Measurements from ENCODE around the gene PRC1.
"Not testable (repeated sequence)": the region's sequence is repeated elsewhere in the genome, so short reads cannot be mapped to it uniquely, and the experiment has no call there.

PRC1 gene

DNA sequence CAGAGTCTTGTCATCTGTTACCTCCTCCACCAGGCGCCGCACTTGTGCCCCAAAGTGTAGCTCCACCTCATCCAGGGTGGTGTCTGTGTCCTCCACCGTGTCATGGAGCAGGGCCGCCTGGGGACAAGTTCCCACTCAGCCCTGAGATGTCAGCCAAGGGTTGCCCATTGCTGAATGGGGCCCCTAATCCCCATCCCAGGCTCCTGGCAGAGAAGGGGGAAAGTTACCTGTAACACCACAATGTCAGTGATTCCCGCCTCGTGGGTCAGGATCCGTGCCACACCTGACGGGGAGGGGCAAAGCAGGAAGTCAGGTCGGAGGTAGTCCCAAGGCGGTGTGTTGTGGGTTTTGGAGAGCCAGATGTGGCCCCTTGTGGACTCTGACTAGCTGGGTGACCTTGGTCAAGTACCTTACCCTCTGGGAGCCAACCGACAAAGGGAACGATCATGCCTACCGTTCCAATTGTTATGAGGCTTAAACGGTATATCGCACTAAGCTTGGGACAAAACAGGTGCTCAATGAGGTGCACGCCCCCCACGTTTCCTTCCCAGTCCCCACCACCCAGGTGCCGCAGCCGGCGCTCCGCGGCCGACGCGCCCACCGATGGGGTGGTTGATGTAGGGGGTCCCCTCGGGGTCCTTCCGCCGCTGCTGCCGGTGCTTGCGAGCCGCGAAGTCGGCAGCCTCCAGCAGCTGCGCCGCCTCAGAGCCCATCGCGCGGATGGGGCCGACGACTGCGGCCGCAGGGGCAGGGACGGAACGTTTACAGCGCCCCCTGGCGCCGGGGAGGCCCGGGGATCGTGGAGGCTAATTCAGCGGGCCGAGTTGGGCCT lies 62.3 kb downstream of the PRC1 start, which contains the start of gene HDDC3:
Gene HDDC3, minus strand, starts transcription at position 722 of the 832 bp plus-strand sequence. Its CDS starts 9 bp downstream, at position 713.
- DNase-seq, result peak; percentile 91

DNA sequence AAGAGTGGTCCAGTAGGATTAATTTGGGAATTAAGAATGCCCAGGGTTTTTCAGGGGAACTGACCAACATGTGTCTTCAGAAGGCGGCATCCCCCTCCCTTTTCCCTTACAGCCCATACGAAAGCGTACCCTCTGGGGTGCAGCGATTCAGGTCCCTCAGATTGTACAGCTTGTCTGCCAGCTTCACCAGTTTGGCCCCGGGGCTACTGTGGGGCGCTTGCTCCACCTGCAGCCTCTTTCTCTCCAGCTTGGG lies 62.8 kb downstream of the PRC1 start:
- no peak for DNase-seq

DNA sequence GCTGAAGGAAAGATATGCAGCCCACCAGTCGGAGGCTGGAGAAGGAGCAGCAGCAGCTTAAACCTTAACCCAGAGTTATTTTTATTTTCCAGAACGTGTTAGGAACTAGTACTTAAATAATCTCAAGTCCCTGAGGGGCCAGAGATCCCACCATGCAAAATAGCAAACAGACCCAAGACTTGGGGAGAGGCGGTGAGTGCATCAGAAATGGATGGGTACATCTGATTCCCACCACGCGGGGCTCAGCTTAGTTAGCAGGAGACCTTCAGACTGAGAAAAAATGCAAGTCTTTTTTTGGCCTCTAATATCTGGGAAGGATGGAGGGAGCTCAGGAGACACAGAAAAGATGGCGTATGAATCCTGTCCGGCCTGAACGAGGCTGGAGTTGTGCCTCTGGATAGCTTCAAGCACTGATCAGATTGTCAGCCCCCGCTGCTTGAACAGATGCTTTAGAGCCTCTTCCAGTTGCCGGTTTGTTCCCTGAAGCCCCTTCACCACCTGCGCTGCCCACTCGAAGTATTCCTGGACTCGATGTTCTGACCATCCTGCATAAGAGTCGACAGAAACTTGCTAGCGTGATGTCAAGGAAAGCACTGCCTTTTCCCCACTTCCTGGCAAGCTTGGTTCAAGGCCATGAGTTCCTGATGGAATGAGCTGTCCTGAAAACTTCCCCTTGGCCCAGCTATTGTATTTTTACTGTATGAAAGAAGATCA lies 63.3 kb downstream of the PRC1 start:
- DNase-seq, result peak; percentile 65

DNA sequence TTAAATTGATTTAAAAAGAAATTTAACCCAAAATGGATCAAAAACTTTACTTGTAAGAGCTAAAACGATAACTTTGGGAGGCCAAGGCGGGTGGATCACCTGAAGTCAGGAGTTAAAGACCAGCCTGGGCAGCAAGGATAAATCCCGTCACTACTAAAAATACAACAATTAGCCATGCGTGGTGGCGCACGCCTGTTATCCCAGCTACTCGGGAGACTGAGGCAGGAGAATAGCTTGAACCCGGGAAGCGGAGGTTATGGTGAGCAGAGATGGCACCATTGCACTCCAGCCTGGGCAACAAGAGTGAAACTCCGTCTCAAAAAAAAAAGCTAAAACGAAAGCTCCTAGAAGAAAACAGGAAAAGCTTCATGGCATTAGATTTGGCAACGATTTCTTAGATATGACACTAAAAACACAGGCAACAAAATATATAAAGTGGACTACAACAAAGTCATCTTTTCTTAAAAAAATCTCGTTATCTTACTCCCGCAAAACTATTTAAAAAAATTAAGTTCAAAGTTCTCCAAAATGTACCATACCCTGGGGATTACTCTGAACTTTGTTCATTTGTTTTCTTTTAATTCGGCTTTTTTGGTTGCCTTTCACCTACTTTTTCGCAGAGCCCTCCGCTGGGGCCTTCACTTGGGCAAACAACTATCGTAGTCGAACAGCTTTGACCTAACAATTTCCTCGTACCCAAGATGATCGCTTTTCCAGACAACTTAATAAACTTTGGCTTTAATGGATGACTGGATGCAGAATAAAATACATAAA lies 64.9 kb downstream of the PRC1 start:
- DNase-seq, result no peak

DNA sequence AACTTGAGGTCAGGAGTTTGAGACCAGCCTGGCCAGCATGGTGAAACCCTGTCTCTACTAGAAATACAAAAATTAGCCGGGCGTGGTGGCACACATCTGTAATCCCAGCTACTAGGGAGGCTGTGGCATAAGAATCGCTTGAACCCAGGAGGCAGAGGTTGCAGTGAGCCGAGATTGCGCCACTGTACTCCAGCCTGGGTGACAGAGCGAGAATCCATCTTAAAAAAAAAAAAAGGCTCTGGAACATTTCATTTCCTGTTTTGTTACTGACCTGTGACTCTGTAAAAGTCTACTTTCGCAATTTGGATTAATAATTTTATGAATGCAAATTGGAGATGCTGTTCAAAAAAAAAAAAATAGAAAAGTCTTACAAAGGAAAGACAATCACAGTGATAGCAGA lies 66.2 kb downstream of the PRC1 start:
- DNase-seq, result not testable (repeated sequence)

DNA sequence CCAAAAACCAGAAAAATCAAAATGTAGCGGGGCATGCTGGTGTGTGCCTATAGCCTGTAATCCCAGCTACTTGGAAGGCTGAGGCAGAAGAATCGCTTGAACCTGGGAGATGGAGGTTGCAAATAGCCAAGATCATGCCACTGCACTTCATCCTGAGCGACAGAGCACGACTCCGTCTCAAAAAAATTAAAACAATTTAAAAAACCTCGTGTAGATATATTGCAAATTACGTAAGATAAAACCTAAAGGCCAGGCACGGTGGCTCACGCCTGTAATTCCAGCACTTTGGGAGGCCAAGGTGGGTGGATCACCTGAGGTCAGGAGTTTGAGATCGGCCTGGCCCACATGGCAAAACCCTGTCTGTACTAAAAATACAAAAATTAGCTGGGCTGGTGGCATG lies 67.6 kb downstream of the PRC1 start:
- not testable (repeated sequence) for DNase-seq

DNA sequence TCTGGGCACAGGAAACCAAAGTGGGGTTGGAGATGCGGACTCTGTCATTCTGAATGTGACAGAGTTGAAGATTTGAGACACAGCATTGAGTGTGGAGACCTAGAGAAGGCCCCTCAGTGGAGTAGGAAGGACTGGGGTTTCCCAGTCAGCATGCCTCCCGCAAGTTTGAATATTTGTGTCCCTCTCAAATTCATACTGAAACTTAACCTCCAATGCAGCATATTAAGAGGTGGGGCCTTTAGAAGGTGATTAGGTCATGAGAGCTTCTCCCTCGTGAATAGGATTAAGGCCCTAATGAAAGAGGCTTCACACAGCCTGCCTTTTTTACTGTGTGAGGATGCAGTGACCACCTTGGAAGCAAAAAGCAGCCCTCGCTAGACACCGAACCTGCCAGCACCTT lies 70.0 kb downstream of the PRC1 start:
- no peak for DNase-seq

DNA sequence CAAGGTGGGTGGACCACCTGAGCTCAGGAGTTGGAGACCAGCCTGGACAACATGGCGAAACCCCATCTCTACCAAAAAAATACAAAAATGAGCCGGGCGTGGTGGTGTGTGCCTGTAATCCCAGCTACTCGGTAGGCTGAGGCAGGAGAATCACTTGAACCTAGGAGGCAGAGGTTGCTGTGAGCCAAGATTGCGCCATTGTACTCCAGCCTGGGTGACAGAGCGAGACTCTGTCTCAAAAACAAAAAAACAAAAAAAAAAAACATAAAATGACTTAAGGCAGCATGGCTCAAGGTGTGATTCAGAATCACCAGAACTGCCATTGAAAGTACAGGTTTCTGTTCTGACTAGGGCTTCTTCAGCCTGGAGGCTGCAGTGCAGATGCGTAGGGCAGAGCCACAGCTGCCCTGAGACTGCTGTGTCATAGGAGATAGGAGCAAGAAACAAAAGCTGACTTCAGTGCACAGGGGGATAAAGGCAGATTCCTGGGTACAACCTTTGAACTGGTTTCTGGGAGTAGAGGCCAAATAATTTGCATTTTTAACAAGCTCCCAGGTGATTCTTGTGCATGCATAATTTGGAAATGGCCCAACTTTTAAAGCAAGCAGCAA lies 71.5 kb downstream of the PRC1 start:
- DNase-seq, result not testable (repeated sequence)

DNA sequence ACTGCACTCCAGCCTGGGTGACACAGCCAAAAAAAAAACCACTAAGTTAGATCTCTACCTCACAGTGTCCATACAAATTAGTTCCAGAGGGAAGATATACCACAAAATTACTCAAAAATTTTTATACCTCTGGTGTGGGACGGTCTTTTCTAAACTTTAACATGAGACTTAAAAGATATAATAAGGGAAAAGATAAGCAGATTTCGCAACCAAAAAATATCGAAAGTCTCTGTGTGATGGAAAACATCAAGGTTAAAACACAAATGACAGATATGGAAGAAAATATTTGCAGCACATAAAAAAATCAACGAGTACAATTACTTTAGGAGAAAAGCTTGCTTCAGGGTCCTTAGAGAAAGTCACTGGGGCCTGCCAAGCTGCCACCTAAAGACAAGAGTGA lies 72.4 kb downstream of the PRC1 start:
- no peak for DNase-seq

DNA sequence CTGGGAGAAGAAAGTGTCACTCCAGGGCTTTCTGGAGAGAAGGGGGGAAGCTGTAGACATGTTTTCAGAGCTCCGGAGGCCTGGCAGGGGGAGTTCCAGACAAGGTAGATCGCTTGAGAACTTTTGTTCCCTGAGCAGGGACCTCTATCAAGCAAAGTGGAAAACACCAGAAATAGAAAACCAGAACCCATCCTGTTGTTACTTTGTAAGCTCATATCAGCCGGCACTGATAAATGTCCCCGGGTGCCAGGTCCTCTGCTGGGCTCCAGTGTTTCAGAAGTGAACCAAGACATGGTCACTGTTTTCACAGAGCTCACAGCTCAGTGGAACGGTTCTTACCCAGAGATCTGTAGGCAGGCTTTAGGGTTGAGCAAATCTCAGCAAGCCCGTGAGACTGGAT lies 75.5 kb downstream of the PRC1 start:
- no peak for DNase-seq

DNA sequence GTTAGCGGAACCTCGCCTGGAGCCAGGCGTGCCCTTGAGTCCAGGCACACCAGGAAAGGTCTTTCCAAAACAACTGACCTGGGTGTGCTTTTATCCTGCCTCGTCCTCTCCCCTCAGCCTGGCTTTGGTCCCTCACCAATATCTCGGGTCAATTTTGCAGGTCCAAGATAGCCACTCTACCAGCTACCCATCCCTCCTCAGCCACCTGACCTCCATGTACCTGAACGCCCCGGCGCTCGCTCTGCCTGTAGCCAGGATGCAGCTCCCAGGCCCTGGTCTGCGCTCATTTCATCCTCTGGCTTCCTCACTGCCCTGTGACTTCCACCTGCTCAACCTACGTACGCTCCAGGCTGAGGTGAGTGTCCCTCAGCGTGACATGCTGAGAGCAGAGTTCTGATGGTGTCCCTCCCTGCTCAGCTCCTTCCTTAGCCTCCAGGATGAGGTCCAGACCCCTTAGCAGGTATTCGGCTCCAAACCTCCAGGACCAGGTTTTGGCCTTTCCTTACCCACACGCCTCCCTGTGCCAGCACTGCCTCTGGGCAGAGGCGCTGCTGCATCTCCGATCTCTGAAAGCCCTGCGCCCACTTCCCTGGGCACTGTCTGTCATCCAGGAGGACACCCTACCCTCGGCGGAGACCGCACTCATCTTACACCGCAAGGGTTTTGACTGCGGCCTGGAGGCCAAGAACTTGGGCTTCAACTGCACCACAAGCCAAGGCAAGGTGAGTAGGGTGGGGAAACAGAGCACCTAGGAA lies 76.1 kb downstream of the PRC1 start:
- no peak for DNase-seq

DNA sequence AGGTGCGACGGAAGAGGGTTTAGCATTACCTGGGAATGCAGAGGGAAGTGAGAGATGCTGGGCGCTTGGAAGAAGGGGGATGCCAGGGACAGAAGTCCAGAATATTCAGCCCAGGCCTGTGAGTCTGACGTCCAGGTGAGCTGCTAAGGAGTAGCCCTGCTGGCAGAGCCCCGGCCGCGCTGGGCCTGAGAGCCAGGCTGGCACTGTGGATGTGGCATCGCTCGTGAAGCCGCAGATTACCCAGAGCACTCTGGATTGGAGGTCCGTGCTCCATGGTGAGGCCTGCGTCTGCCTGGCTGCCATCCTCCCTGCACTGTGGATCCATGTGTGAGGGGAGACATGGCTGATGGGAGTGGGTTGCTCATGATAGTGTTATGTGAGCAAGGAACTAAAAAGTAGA lies 76.8 kb downstream of the PRC1 start:
- DNase-seq, result no peak

DNA sequence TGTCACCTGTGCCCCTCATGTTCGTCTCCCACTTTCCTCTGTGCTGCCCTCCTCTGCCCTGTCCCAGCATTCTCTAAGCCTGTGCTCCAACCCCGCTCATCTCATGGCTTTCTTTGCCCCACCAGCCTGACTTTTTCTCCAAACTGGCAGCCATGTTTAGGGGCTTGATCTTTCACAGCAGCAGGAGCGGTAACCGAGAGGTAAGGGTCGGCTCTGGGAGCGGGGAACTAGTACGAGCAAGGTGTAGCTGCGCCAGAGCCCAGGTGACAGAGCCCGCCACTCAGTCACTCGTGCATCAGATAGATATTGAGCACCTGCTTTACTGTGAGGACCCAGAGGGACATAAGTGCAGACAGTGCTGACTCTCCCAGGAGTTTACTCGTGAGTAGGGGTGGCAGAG lies 77.9 kb downstream of the PRC1 start:
- DNase-seq, result no peak
